HepG2 (cell line): Measurements from ENCODE around the gene CTNNAL1. TPM values are rescaled to one million over a fixed set of nuclear protein-coding genes. Genes with fewer than 3 reads are reported as not detected.

ENCODE experiments used
- AGO1 ChIP-seq: fragments of 200-400 bp; formaldehyde crosslinking; IDR thresholded peaks from 2 replicates; pipeline ENCODE4 v1.6.1; 2017; ENCODE audit warnings: mild to moderate bottlenecking, low read depth, low read length, moderate library complexity; ENCODE audit not compliant: poor library complexity, severe bottlenecking
- ETV6 ChIP-seq: sonication (generic); formaldehyde crosslinking; conservative IDR thresholded peaks from 2 replicates; pipeline ENCODE4 v1.4.0; 2020; ENCODE audit warnings: missing genetic modification reagents
- KLF13 ChIP-seq: sonication (generic); formaldehyde crosslinking; IDR thresholded peaks from 2 replicates; pipeline ENCODE4 v1.4.0; 2020; ENCODE audit warnings: mild to moderate bottlenecking, missing genetic modification reagents
- KLF15 ChIP-seq: sonication (generic); formaldehyde crosslinking; IDR thresholded peaks from 2 replicates; pipeline ENCODE4 v1.8.1; 2023; ENCODE audit warnings: borderline replicate concordance, mild to moderate bottlenecking, inconsistent platforms, missing genetic modification reagents, mixed read lengths
- MED1 ChIP-seq: sonication (generic); formaldehyde crosslinking; IDR thresholded peaks from 2 replicates; pipeline ENCODE4 v1.4.0; 2020; ENCODE audit warnings: missing genetic modification reagents
- MEIS1 ChIP-seq: sonication (generic); formaldehyde crosslinking; IDR thresholded peaks from 2 replicates; pipeline ENCODE4 v1.9.0; 2021; ENCODE audit warnings: mild to moderate bottlenecking, missing genetic modification reagents, moderate library complexity, borderline replicate concordance
- NFKB2 ChIP-seq: sonication (generic); formaldehyde crosslinking; IDR thresholded peaks from 2 replicates; pipeline ENCODE4 v1.4.0; 2020; ENCODE audit warnings: missing genetic modification reagents, borderline replicate concordance
- SIX1 ChIP-seq: sonication (generic); formaldehyde crosslinking; IDR thresholded peaks from 2 replicates; pipeline ENCODE4 v1.4.0; 2020; ENCODE audit warnings: missing genetic modification reagents, borderline replicate concordance
- ZNF225 ChIP-seq: sonication (generic); formaldehyde crosslinking; IDR thresholded peaks from 2 replicates; pipeline ENCODE4 v1.4.0; 2020; ENCODE audit warnings: mild to moderate bottlenecking, missing genetic modification reagents
- ZNF501 ChIP-seq: sonication (generic); formaldehyde crosslinking; IDR thresholded peaks from 2 replicates; pipeline ENCODE4 v1.5.1; 2020; ENCODE audit warnings: mild to moderate bottlenecking, moderate library complexity, missing genetic modification reagents
- ZNF776 ChIP-seq: sonication (generic); formaldehyde crosslinking; IDR thresholded peaks from 2 replicates; pipeline ENCODE4 v1.4.0; 2020; ENCODE audit warnings: mild to moderate bottlenecking, missing genetic modification reagents
- polyA plus RNA-seq, 8 experiments: library from polyadenylated mRNA; depleted of rRNA in 3 of 8; stranded (reverse) in 7 of 8; unstranded in 1 of 8; fragments of >200 nt; fragmentation: Illumina TruSeq in 4 of 8; extraction: Trizol in 4 of 8; gene quantifications; 2 replicates each; pipeline versions ENCODE4 v1.2.1 to v1.2.3, GENCODE V29; 2011 to 2016; ENCODE audit warnings: low read depth in 4 of 8, missing spikeins in 1 of 8, mixed read lengths in 1 of 8; ENCODE audit not compliant: insufficient read depth in 1 of 8
- total RNA-seq, 5 experiments: library from RNA; depleted of rRNA; stranded (reverse); fragments of >200 nt; fragmentation: Illumina TruSeq; extraction: Trizol; gene quantifications; 2 replicates each; pipeline ENCODE4 v1.2.3, GENCODE V29; 2016; ENCODE audit warnings: low read depth in 1 of 5
- TF ChIP-seq, protein P1 (sequence below): sonication (generic); formaldehyde crosslinking; IDR thresholded peaks from 2 replicates; pipeline ENCODE4 v1.4.0; 2020; ENCODE audit warnings: missing genetic modification reagents
- TF ChIP-seq, protein P2 (sequence below): IDR thresholded peaks from 2 replicates; pipeline ENCODE4 v1.6.1; 2016; ENCODE audit warnings: low read depth, borderline replicate concordance
- TF ChIP-seq, protein P3 (sequence below): sonication (generic); formaldehyde crosslinking; IDR thresholded peaks from 2 replicates; pipeline ENCODE4 v1.5.0; 2020; ENCODE audit warnings: mild to moderate bottlenecking, missing genetic modification reagents, borderline replicate concordance
- TF ChIP-seq, protein P4 (sequence below): sonication (generic); formaldehyde crosslinking; IDR thresholded peaks from 2 replicates; pipeline ENCODE4 v1.5.1; 2020; ENCODE audit warnings: mild to moderate bottlenecking, missing genetic modification reagents, moderate library complexity
- TF ChIP-seq, protein P5 (sequence below): sonication (generic); formaldehyde crosslinking; IDR thresholded peaks from 2 replicates; pipeline ENCODE4 v1.4.0; 2020; ENCODE audit warnings: mild to moderate bottlenecking, missing genetic modification reagents

Gene CTNNAL1
- total and polyA plus RNA-seq, 2 of the 13 experiments (the other 11 are each of a cell fraction or from before 2014, with no cell fraction given) = 32.0 to 162 TPM

DNA sequence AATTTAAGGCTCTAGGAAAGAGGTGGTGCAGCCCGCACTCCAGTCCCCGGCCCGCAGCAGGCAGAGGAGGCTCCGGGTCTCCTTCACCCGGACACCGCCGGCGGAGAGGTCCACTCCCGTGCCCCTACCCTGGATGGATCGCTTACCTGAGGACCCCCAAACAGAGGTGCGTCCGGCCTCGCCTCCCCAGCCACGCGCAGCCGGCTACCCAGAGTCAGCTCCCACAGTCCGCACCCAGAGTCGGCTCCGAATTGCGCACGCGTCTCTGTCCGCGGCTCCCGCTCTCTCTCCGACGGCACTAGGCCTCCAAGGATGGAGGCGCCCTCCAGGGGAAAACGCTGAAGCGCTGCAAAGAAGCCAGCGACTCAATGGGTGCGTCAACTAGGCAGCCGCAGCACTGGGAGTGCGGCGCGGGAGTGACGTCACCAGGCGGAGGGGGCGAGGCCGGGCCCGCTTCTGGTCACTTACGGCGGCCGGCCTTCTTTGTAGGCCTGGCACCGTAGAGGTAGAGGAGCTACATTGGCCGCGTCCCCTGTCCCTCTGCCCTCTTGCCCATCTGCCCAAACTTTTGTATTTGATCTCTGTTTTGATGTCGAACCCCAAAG, 79.5 kb downstream of the CTNNAL1 start, which contains the start of gene ELP1 (continued):
- TF ChIP-seq, protein P1, sequence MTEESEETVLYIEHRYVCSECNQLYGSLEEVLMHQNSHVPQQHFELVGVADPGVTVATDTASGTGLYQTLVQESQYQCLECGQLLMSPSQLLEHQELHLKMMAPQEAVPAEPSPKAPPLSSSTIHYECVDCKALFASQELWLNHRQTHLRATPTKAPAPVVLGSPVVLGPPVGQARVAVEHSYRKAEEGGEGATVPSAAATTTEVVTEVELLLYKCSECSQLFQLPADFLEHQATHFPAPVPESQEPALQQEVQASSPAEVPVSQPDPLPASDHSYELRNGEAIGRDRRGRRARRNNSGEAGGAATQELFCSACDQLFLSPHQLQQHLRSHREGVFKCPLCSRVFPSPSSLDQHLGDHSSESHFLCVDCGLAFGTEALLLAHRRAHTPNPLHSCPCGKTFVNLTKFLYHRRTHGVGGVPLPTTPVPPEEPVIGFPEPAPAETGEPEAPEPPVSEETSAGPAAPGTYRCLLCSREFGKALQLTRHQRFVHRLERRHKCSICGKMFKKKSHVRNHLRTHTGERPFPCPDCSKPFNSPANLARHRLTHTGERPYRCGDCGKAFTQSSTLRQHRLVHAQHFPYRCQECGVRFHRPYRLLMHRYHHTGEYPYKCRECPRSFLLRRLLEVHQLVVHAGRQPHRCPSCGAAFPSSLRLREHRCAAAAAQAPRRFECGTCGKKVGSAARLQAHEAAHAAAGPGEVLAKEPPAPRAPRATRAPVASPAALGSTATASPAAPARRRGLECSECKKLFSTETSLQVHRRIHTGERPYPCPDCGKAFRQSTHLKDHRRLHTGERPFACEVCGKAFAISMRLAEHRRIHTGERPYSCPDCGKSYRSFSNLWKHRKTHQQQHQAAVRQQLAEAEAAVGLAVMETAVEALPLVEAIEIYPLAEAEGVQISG (CRISPR knock-in tag) = peak; percentile 93
- TF ChIP-seq ZNF776 (CRISPR knock-in tag) (0 out of 2 replicates have a peak, but pooled peaks have one; percentile 10), MEIS1 (CRISPR knock-in tag) (peak; percentile 51; the same call in 1 of the 2 replicates), ZNF225 (CRISPR knock-in tag) (no peak; the same call in 1 of the 2 replicates), NFKB2 (CRISPR knock-in tag) (peak; percentile 85; the same call in 1 of the 2 replicates), ZNF501 (CRISPR knock-in tag) (peak; percentile 59), KLF15 (no peak), ETV6 (CRISPR knock-in tag) (0 out of 2 replicates have a peak, but pooled peaks have one; percentile 48), KLF13 (no peak), SIX1 (0 out of 2 replicates have a peak, but pooled peaks have one; percentile 21), AGO1 (no peak), MED1 (peak; percentile 87)
- TF ChIP-seq, protein P2, sequence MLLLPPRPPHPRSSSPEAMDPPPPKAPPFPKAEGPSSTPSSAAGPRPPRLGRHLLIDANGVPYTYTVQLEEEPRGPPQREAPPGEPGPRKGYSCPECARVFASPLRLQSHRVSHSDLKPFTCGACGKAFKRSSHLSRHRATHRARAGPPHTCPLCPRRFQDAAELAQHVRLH (CRISPR knock-in tag) = peak; percentile 89; the same call in 1 of the 2 replicates
- TF ChIP-seq, protein P3, sequence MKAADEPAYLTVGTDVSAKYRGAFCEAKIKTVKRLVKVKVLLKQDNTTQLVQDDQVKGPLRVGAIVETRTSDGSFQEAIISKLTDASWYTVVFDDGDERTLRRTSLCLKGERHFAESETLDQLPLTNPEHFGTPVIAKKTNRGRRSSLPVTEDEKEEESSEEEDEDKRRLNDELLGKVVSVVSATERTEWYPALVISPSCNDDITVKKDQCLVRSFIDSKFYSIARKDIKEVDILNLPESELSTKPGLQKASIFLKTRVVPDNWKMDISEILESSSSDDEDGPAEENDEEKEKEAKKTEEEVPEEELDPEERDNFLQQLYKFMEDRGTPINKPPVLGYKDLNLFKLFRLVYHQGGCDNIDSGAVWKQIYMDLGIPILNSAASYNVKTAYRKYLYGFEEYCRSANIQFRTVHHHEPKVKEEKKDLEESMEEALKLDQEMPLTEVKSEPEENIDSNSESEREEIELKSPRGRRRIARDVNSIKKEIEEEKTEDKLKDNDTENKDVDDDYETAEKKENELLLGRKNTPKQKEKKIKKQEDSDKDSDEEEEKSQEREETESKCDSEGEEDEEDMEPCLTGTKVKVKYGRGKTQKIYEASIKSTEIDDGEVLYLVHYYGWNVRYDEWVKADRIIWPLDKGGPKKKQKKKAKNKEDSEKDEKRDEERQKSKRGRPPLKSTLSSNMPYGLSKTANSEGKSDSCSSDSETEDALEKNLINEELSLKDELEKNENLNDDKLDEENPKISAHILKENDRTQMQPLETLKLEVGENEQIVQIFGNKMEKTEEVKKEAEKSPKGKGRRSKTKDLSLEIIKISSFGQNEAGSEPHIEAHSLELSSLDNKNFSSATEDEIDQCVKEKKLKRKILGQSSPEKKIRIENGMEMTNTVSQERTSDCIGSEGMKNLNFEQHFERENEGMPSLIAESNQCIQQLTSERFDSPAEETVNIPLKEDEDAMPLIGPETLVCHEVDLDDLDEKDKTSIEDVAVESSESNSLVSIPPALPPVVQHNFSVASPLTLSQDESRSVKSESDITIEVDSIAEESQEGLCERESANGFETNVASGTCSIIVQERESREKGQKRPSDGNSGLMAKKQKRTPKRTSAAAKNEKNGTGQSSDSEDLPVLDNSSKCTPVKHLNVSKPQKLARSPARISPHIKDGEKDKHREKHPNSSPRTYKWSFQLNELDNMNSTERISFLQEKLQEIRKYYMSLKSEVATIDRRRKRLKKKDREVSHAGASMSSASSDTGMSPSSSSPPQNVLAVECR (CRISPR knock-in tag) = peak; percentile 80; the same call in 1 of the 2 replicates
- TF ChIP-seq, protein P4, sequence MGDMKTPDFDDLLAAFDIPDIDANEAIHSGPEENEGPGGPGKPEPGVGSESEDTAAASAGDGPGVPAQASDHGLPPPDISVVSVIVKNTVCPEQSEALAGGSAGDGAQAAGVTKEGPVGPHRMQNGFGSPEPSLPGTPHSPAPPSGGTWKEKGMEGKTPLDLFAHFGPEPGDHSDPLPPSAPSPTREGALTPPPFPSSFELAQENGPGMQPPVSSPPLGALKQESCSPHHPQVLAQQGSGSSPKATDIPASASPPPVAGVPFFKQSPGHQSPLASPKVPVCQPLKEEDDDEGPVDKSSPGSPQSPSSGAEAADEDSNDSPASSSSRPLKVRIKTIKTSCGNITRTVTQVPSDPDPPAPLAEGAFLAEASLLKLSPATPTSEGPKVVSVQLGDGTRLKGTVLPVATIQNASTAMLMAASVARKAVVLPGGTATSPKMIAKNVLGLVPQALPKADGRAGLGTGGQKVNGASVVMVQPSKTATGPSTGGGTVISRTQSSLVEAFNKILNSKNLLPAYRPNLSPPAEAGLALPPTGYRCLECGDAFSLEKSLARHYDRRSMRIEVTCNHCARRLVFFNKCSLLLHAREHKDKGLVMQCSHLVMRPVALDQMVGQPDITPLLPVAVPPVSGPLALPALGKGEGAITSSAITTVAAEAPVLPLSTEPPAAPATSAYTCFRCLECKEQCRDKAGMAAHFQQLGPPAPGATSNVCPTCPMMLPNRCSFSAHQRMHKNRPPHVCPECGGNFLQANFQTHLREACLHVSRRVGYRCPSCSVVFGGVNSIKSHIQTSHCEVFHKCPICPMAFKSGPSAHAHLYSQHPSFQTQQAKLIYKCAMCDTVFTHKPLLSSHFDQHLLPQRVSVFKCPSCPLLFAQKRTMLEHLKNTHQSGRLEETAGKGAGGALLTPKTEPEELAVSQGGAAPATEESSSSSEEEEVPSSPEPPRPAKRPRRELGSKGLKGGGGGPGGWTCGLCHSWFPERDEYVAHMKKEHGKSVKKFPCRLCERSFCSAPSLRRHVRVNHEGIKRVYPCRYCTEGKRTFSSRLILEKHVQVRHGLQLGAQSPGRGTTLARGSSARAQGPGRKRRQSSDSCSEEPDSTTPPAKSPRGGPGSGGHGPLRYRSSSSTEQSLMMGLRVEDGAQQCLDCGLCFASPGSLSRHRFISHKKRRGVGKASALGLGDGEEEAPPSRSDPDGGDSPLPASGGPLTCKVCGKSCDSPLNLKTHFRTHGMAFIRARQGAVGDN = peak; percentile 95
- TF ChIP-seq, protein P5, sequence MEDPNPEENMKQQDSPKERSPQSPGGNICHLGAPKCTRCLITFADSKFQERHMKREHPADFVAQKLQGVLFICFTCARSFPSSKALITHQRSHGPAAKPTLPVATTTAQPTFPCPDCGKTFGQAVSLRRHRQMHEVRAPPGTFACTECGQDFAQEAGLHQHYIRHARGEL (CRISPR knock-in tag) = peak; percentile 49; the same call in 1 of the 2 replicates
